Mesenchymal stem cell (in vitro differentiated cells and primary cell): ENCODE measurements around the gene KLHL2. TPM values are rescaled to one million over a fixed set of nuclear protein-coding genes. Genes with fewer than 3 reads are reported as not detected.
"Not testable (repeated sequence)": the region's sequence is repeated elsewhere in the genome, so short reads cannot be mapped to it uniquely, and the experiment has no call there.

Experiments used
- DNase-seq: peaks from one replicate; pipeline ENCODE4 v3.0.0-alpha.2; 2013
- H2AFZ ChIP-seq: one replicate; pipeline ENCODE4 v1.6.1; 2013; ENCODE audit warnings: low read depth, mild to moderate bottlenecking, control low read depth, inconsistent platforms, low read length, moderate library complexity
- H2AK5ac ChIP-seq: 2 replicates; pipeline ENCODE4 v1.6.1; 2013; ENCODE audit warnings: low read length, moderate library complexity, mild to moderate bottlenecking, inconsistent platforms; ENCODE audit not compliant: severe bottlenecking
- H2BK120ac ChIP-seq: one replicate; pipeline ENCODE4 v1.6.1; 2013; ENCODE audit warnings: low read depth, mild to moderate bottlenecking, inconsistent platforms, low read length, moderate library complexity
- H2BK12ac ChIP-seq, 2 experiments: one replicate each; pipeline ENCODE4 v1.6.1; 2013; ENCODE audit warnings: inconsistent platforms in 2 of 2, low read length in 2 of 2, mild to moderate bottlenecking in 2 of 2, moderate library complexity in 2 of 2, control low read depth in 1 of 2
- H2BK15ac ChIP-seq: one replicate; pipeline ENCODE4 v1.6.1; 2013; ENCODE audit warnings: mild to moderate bottlenecking, low read depth, inconsistent platforms; ENCODE audit not compliant: poor library complexity, severe bottlenecking
- H2BK5ac ChIP-seq: 2 replicates; pipeline ENCODE4 v1.6.1; 2013; ENCODE audit warnings: low read depth, mild to moderate bottlenecking, low read length, control low read depth, inconsistent platforms; ENCODE audit not compliant: poor library complexity, severe bottlenecking
- H3K14ac ChIP-seq, 2 experiments: one replicate each; pipeline ENCODE4 v1.6.1; 2013; ENCODE audit warnings: inconsistent platforms in 2 of 2, low read length in 2 of 2, control low read depth in 1 of 2, mild to moderate bottlenecking in 1 of 2, moderate library complexity in 1 of 2
- H3K18ac ChIP-seq, 2 experiments: one replicate each; pipeline ENCODE4 v1.6.1; 2013; ENCODE audit warnings: inconsistent platforms in 2 of 2, low read length in 2 of 2, control low read depth in 1 of 2, low read depth in 1 of 2, mild to moderate bottlenecking in 1 of 2
- H3K23ac ChIP-seq, 2 experiments: one replicate each; pipeline ENCODE4 v1.6.1; 2013; ENCODE audit warnings: inconsistent platforms in 2 of 2, low read length in 2 of 2, mild to moderate bottlenecking in 2 of 2, moderate library complexity in 2 of 2, control low read depth in 1 of 2
- H3K27ac ChIP-seq: 2 replicates; pipeline ENCODE4 v1.5.1; 2013; ENCODE audit warnings: mild to moderate bottlenecking, moderate library complexity, low read length, control low read depth, inconsistent platforms; ENCODE audit not compliant: poor library complexity, severe bottlenecking
- H3K27me3 ChIP-seq, 2 experiments: 2 replicates each; pipeline versions ENCODE4 v1.6.1 to v1.7.0; 2013; ENCODE audit warnings: low read length in 2 of 2, mild to moderate bottlenecking in 2 of 2, moderate library complexity in 2 of 2, control low read depth in 1 of 2, inconsistent platforms in 1 of 2; ENCODE audit not compliant: control insufficient read depth in 1 of 2, insufficient read depth in 1 of 2
- H3K36me3 ChIP-seq, 2 experiments: 2 replicates each; pipeline versions ENCODE4 v1.6.1 to v1.7.0; 2013; ENCODE audit warnings: low read length in 2 of 2, control low read depth in 1 of 2, inconsistent platforms in 1 of 2, low read depth in 1 of 2, mild to moderate bottlenecking in 1 of 2; ENCODE audit not compliant: insufficient read depth in 2 of 2, control insufficient read depth in 1 of 2
- H3K4ac ChIP-seq, 2 experiments: one replicate each; pipeline ENCODE4 v1.6.1; 2013; ENCODE audit warnings: inconsistent platforms in 2 of 2, low read length in 2 of 2, mild to moderate bottlenecking in 2 of 2, moderate library complexity in 2 of 2, control low read depth in 1 of 2, low read depth in 1 of 2
- H3K4me1 ChIP-seq: 2 replicates; pipeline ENCODE4 v1.6.1; 2013; ENCODE audit warnings: low read depth, low read length, control low read depth; ENCODE audit not compliant: control insufficient read depth, insufficient read depth
- H3K4me2 ChIP-seq: 2 replicates; pipeline ENCODE4 v1.6.1; 2013; ENCODE audit warnings: low read length, mild to moderate bottlenecking, inconsistent platforms; ENCODE audit not compliant: poor library complexity, severe bottlenecking
- H3K4me3 ChIP-seq, 2 experiments: 2 replicates each; pipeline versions ENCODE4 v1.5.1 to v1.7.0; 2013; ENCODE audit warnings: low read length in 2 of 2, mild to moderate bottlenecking in 2 of 2, control low read depth in 1 of 2, low read depth in 1 of 2; ENCODE audit not compliant: insufficient read depth in 1 of 2
- H3K79me1 ChIP-seq: replicated peaks from 2 replicates; pipeline ENCODE4 v1.6.1; 2013; ENCODE audit warnings: mild to moderate bottlenecking, control low read depth, low read length, inconsistent platforms; ENCODE audit not compliant: poor library complexity, severe bottlenecking
- H3K9ac ChIP-seq: 2 replicates; pipeline ENCODE4 v1.7.0; 2013; ENCODE audit warnings: mild to moderate bottlenecking, low read length, moderate library complexity
- H3K9me3 ChIP-seq: 2 replicates; pipeline ENCODE4 v1.7.0; 2013; ENCODE audit warnings: mild to moderate bottlenecking, low read length; ENCODE audit not compliant: control insufficient read depth
- H4K8ac ChIP-seq: one replicate; pipeline ENCODE4 v1.6.1; 2013; ENCODE audit warnings: inconsistent platforms, mild to moderate bottlenecking, low read length, moderate library complexity
- H4K91ac ChIP-seq: one replicate; pipeline ENCODE4 v1.6.1; 2013; ENCODE audit warnings: mild to moderate bottlenecking, low read length, inconsistent platforms
- WGBS: methylation state at CpG from one replicate; pipeline ENCODE4 v1.1.7; 2013; ENCODE audit warnings: mixed read lengths; 5-methylcytosine and 5-hydroxymethylcytosine counted together
- polyA plus RNA-seq, 2 experiments: library from polyadenylated mRNA; stranded (reverse); fragments of 200-250 nt; gene quantifications; one replicate each; pipeline ENCODE4 v1.2.3, GENCODE V29; 2013

The KLHL2 gene
- 7.5 TPM for polyA plus RNA-seq (2013, experiment 1 of 2)
- polyA plus RNA-seq (2013, experiment 2 of 2): 7.2 TPM

- peak within 1 kb of the TSS in 1 of 2 experiments; percentile 83 for H3K14ac ChIP-seq
- peak within 1 kb of the TSS; percentile 67 to 74 for H3K18ac ChIP-seq
- H3K27ac ChIP-seq: no peak within 1 kb of the TSS
- H4K91ac ChIP-seq: peak within 1 kb of the TSS; percentile 7
- H3K9me3 ChIP-seq: no peaks in the 10 kb centered on the region
- H3K36me3 ChIP-seq: no peaks in the 10 kb centered on the region
- peak within 1 kb of the TSS; percentile 94 for H3K4me2 ChIP-seq
- peak within 1 kb of the TSS; percentile 55 to 87 for H3K23ac ChIP-seq
- no peak within 1 kb of the TSS for H2BK12ac ChIP-seq
- DNase-seq: peak; percentile 78
- peak within 1 kb of the TSS; percentile 90 to 95 for H3K4me3 ChIP-seq
- H2BK15ac ChIP-seq: peak within 1 kb of the TSS; percentile 97
- H3K4me1 ChIP-seq: peaks cover 8% of the 10 kb centered on the region
- H3K9ac ChIP-seq: peak within 1 kb of the TSS; percentile 83
- H3K4ac ChIP-seq: peak within 1 kb of the TSS; percentile 51 to 91
- H3K79me1 ChIP-seq: peaks cover 8% of the 10 kb centered on the region
- 1% methylated on average over 44 of the region's 113 CpGs for WGBS
- no peak within 1 kb of the TSS for H2AK5ac ChIP-seq
- peak within 1 kb of the TSS; percentile 85 for H4K8ac ChIP-seq
- peak within 1 kb of the TSS; percentile 89 for H2AFZ ChIP-seq
- peak within 1 kb of the TSS; percentile 57 for H2BK5ac ChIP-seq
- no peaks in the 10 kb centered on the region for H3K27me3 ChIP-seq
- peak within 1 kb of the TSS; percentile 88 for H2BK120ac ChIP-seq
Measured at GRCh38 chr4:165207431-165208220, at the start of gene KLHL2. Gene KLHL2 (plus strand): TSS chr4:165207561. CDS start chr4:165207877, 316 bp downstream.

- Histone ChIP-seq H3K27me3 (no peaks in the 10 kb centered on the region), H4K91ac (no peak overlapping the region), H3K27ac (no peak overlapping the region), H2BK15ac (no peak overlapping the region), H3K79me1 (no peaks in the 10 kb centered on the region), H3K23ac (no peak overlapping the region), H3K9me3 (peaks cover 9% of the 10 kb centered on the region), H2BK12ac (no peak overlapping the region), H3K4me1 (no peaks in the 10 kb centered on the region), H4K8ac (no peak overlapping the region), H3K18ac (no peak overlapping the region), H3K4me2 (no peak overlapping the region), H2BK120ac (no peak overlapping the region), H2AK5ac (no peak overlapping the region), H3K9ac (no peak overlapping the region), H3K14ac (no peak overlapping the region), H2BK5ac (no peak overlapping the region), H2AFZ (no peak overlapping the region), H3K4me3 (no peak overlapping the region), H3K36me3 (no peaks in the 10 kb centered on the region), H3K4ac (no peak overlapping the region)
- no peak for DNase-seq
Measured at GRCh38 chr4:165158762-165159161, 48.6 kb upstream of the KLHL2 start.

- Histone ChIP-seq H2AFZ (no peak overlapping the region), H3K27ac (no peak overlapping the region), H3K4me2 (no peak overlapping the region), H3K27me3 (no peaks in the 10 kb centered on the region), H4K8ac (no peak overlapping the region), H3K4me1 (no peaks in the 10 kb centered on the region), H3K14ac (no peak overlapping the region), H3K4me3 (no peak overlapping the region), H3K9me3 (no peaks in the 10 kb centered on the region), H2BK5ac (no peak overlapping the region), H3K4ac (no peak overlapping the region), H3K79me1 (no peaks in the 10 kb centered on the region), H2AK5ac (no peak overlapping the region), H4K91ac (no peak overlapping the region), H2BK15ac (no peak overlapping the region), H3K23ac (no peak overlapping the region), H2BK120ac (no peak overlapping the region), H3K9ac (no peak overlapping the region), H3K36me3 (no peaks in the 10 kb centered on the region), H3K18ac (no peak overlapping the region), H2BK12ac (no peak overlapping the region)
- WGBS: 95% methylated on average over 1 of the region's 2 CpGs
- DNase-seq: no peak
Measured at GRCh38 chr4:165164257-165164656, 43.1 kb upstream of the KLHL2 start.

GRCh38 chr4:165166872-165167271 lies 40.5 kb upstream of the KLHL2 start:
- H3K9me3 ChIP-seq, H3K14ac ChIP-seq, H2BK12ac ChIP-seq, H2AK5ac ChIP-seq, H3K36me3 ChIP-seq, H3K27ac ChIP-seq, H3K4me3 ChIP-seq, H3K27me3 ChIP-seq, DNase-seq, H3K79me1 ChIP-seq, H2BK15ac ChIP-seq, H3K9ac ChIP-seq, H3K4ac ChIP-seq, H2BK5ac ChIP-seq, H3K18ac ChIP-seq, H4K91ac ChIP-seq, H2AFZ ChIP-seq, H2BK120ac ChIP-seq, H3K4me1 ChIP-seq, H3K4me2 ChIP-seq, H4K8ac ChIP-seq, H3K23ac ChIP-seq: not testable (repeated sequence)
- WGBS: 100% methylated on average over 1 of the region's 1 CpG
